Left hindlimb (tissue), 1 donor: ENCODE data around the gene DMRT3.

Source experiments
- DNase-seq: peaks from one replicate; pipeline ENCODE4 v3.0.0-alpha.2; 2018

The DMRT3 gene

GRCh38 chr9:976258-976942, at the start of gene DMRT3:
TSS of gene DMRT3 (plus strand) at chr9:976655. CDS start at chr9:977002, 347 bp downstream.
- peak; percentile 59 for DNase-seq

DNA sequence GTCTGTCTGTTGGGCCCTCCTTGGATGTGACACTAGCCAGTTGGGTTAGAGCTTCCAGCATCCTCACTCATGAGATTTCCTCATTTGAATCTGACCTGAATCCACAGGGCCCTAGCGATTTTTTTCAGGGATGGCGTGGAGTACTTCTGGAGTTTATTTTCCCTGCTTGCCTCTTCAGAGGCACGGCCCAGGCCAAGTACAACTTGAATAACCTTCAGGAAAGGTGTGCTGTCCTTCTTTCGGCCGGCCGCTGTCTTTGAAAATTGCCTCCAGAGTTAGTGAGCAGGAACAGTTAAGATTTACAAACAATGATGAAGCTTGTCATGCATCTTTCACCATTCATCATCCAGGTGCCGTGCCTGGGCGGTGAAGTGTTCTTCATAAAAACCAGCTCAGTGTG, 49.5 kb upstream of the DMRT3 start:
- no peak for DNase-seq

DNA sequence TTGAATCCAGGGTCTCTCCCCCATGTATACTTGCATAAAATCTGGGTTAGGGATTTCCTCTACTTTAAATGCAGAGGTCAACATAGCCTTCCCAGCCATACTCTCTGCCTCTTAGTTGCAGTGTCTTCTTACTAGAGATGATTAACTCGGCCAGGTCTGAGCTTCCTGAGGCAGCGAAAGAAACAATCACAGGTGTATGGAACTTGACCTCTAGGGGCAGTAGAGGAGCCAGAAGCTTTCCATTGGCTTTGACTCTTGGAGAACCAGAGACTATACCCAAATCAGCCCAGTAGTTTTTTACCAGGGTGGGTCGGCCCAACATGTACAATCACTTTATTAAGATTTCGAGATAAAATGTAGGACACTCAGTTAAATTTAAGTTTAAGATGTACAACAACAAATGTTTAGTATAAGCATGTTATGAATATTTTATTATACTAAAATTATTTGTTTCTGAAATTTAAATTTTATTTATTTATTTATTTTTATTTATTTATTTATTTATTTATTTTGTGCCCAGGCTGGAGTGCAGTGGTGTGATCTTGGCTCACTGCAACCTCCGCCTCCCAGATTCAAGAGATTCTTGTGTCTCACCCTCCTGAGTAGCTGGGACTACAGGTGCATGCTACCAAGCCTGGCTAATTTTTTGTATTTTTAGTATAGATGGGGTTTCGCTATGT, 48.0 kb upstream of the DMRT3 start:
- DNase-seq, result no peak

DNA sequence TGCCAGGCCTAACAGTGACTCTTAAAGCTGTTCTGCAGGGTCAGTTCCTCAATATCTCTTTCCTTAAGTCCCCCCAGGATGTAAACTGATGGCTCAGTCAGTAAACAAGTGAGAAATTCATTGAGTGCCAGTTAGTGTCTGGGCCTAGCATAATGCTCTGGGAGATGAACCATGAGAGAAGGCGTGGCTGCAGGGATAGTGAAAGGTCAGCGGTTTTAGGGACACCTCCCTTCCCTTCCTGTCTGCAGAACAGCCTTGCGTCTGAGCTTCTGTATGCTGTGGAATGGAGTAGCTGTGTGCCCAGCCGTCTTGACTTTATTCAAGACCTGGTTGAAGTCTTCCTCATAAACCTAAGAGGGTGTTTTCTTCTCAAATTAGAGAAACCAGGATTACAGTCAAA, 46.7 kb upstream of the DMRT3 start:
- no peak for DNase-seq

- DNase-seq, result no peak
Observed at GRCh38 chr9:933356-933755, 43.1 kb upstream of the DMRT3 start.

DNA sequence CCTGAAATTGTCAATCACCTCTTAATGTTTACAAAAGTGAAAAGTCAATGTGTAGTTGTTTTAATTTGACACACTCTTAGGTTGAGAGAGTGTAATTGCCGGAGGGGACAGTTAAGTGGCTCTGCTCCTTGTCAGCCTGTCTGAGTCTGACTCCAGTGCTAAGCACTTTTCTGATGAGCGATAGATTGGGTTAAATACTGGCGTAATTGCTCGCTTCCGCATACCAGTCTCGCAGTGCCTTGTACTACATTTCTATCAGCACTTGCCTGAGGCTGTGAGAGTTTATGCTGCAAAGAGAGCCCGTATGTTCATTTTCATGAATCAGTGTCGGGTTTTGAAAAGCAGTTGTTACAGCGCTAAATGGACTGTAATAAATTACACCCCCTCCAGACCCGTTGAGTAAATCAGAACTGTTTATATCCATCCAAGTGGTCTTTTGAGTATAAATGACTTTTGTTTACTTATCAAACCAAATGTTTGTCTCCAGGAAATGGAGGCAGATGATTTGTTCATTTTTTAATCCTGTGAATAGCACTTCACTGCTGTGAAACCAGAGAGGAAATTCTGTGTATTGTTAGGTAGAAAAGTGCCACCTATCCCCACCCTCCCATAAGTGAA, 41.0 kb upstream of the DMRT3 start:
- no peak for DNase-seq

DNA sequence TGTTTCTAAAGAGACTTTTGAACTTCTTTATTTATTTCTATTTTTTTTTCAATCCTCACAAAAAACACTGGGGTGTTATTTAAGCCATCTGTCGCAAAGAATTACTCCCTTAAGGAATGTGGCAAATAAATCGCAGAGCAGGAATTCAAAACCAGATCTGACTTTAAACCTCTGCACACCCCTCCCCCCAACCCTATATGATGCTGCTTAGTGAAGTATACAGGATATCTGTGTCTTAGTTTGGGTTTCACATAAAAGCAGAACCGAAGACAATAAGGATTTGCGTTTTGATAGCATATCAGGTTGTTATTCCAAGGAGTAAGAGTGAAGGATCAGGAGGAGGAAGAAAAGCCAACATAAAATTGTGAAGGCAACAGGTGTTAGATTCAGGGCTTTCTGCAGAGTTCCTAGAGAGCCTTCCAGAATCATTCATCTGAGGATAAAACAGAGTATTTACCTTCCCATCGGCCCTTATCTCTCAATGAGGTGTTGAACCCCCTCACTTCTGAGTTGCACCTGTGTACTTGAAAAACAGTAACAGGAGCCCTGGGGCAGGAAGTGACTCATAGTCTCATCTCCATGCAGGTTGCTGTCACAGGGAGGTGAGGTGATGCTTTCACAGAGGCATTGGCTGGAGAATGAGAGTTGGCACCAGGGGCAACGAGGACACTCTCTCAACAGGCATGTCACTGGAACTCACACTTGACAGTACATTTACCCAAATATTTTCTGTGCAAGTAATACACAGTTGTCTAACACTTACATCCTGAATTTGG, 33.5 kb upstream of the DMRT3 start:
- no peak for DNase-seq

- DNase-seq, result no peak
Observed at GRCh38 chr9:947985-948384, 28.5 kb upstream of the DMRT3 start.

- DNase-seq, result no peak
Observed at GRCh38 chr9:948497-948896, 28.0 kb upstream of the DMRT3 start.

DNA sequence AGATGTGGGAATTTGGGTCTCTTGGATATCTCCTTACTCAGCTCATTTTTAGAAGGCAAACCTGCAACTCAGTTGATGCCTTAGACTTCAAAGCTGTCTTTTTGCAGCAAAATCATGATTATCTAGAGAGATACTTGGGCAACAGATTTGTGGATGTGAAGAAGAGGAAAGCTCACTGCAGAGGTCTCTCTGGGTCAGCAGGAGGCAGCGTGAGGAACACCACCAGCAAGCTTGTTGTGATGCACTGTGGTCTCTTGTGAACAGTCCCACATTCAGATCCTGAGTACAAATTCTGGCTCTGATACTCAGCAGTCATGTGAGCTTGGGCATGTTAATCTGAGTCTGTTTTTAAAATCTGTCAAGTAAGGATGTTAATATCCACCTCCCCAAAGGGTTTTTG, 26.3 kb upstream of the DMRT3 start:
- DNase-seq, result no peak

GRCh38 chr9:952546-952945, 23.9 kb upstream of the DMRT3 start:
- no peak for DNase-seq

DNA sequence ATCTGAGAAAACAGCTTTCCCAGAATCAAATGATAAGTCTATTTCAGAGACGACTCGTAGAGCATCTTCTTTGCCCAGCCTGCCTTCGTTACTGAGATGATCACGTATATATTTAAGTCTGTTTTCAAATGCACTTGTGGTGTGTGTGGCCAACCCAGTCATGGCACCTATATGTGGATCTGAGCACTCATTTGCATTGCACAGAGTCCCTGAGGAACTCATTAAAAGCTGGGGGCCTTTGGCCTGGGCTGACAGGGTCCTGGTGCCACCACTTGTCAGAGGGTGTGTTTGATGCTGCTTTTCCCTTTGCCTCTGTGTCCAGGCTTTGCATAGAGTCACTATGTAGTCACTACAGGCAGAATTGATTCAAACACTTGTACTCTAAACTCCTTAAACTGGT, 17.4 kb upstream of the DMRT3 start:
- no peak for DNase-seq

DNA sequence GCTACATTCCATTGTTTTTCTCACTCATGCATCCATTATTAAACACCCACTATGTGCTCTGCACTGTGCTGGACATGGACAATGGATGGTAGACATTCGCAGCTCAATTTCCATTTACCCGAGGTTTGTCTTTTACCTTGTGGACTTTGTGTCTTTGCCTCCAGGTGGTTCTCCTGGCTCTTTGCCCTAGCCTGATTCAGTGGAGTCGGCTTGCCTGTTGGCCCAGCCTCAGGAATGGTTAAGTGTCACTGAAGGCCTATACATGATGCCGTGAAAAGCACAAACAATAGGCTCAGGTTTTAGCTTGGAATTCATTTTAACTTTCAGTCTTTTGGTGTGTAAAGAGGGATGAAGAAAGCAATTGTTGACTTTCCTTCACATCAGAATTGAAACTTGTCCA, 16.5 kb upstream of the DMRT3 start:
- DNase-seq, result no peak

- DNase-seq, result no peak
Observed at GRCh38 chr9:962023-962422, 14.4 kb upstream of the DMRT3 start.

DNA sequence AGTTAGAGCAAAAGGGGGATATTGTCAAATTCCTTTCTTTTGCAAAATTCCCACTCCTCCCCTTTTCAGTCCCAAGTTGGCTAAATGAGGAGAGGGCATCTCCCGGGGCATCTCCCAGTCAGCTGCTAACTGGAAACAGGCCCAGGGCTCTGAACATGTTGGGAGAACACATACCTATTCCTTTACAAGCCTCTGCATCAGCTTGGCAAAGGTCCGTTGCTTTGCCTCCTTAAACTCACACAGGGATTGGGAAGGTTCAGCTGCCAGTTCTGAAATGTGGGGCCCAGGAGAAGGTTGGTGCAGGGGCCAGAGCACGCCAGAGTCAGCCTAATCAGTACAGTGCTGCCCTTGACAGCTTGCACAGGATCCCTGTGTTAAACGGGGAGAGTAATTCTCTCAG, 11.0 kb upstream of the DMRT3 start:
- no peak for DNase-seq

- no peak for DNase-seq
Observed at GRCh38 chr9:966870-967269, 9.6 kb upstream of the DMRT3 start.

- DNase-seq, result no peak
Observed at GRCh38 chr9:967436-967835, 9.0 kb upstream of the DMRT3 start.

- DNase-seq, result no peak
Observed at GRCh38 chr9:967903-968641, 8.4 kb upstream of the DMRT3 start.

DNA sequence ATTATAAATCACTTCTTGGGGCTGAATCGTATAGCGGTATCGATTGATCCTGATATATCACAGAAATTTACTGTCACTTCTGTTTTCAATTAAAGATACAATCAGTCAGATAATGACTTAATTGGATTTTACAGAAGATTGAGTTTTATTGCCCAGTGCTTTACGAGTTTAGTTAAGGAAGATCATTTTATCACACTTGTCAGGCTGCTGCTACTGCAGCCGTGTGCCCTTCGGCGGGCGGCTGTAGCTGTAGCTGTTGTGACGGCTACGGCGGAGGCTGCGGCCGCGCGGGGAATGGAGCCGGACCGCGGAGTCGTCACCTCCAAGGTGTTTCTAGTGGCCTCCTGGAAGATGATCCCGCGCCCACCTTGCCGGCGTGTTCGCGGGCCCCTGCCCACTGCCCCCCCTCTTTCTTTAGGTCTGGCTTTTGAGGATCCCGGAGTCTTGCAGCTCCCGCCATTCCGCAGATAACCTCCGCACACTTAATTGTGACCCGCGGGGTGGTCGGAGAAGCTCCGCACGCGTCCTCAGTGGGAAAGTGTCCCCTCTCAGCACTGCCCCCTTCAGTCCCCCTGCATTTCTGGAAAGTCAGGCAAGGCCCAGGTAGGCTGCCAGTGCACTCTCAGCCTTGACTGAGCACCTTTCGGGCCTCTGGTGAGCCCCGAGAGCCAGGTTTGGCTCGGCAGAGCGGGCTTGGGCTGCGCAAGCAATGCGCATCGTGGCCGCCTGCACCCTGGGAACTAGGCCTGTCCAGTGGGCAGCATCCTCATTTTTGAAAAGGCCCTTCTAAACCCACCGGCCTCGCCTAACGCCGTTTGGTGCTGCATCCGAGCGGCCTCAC, 6.9 kb upstream of the DMRT3 start:
- DNase-seq, result no peak

GRCh38 chr9:970151-970996, 6.1 kb upstream of the DMRT3 start:
- no peak for DNase-seq
